T-helper 2 cell treated with Interferon-gamma antibody and Interleukin-4, amounts not matched to agents 5 μg/mL and 100 μg/mL, for 36 hours (primary cell): Measurements from ENCODE around the gene PCSK6.

Experiments
- DNase-seq: peaks from one replicate; pipeline ENCODE4 v3.0.0; 2021; ENCODE audit warnings: low spot score
- H3K27ac Mint-ChIP-seq: one replicate; pipeline ENCODE4 v1.8.0; 2021; ENCODE audit warnings: mild to moderate bottlenecking, mixed read lengths
- H3K27me3 Mint-ChIP-seq: one replicate; pipeline ENCODE4 v1.8.0; 2021; ENCODE audit warnings: low read depth, mixed read lengths
- H3K36me3 Mint-ChIP-seq: one replicate; pipeline ENCODE4 v1.8.0; 2021; ENCODE audit warnings: low read depth, mixed read lengths
- H3K4me1 Mint-ChIP-seq: one replicate; pipeline ENCODE4 v1.8.0; 2021; ENCODE audit warnings: low read depth, mixed read lengths
- H3K4me3 Mint-ChIP-seq: one replicate; pipeline ENCODE4 v1.8.0; 2022; ENCODE audit warnings: mild to moderate bottlenecking, moderate library complexity, mixed read lengths
- H3K9me3 Mint-ChIP-seq: one replicate; pipeline ENCODE4 v1.8.0; 2021; ENCODE audit warnings: mixed read lengths

The PCSK6 gene

GRCh38 chr15:101439285-101439919 is 50.1 kb downstream of the PCSK6 start:
- Mint-ChIP-seq H3K36me3 (no peaks in the 10 kb centered on the region), H3K27ac (no peak overlapping the region), H3K27me3 (peaks cover 8% of the 10 kb centered on the region), H3K9me3 (no peaks in the 10 kb centered on the region), H3K4me3 (no peak overlapping the region), H3K4me1 (peaks cover 4% of the 10 kb centered on the region)
- DNase-seq = no peak

GRCh38 chr15:101438482-101439284 is 50.8 kb downstream of the PCSK6 start:
- peaks cover 8% of the 10 kb centered on the region for H3K27me3 Mint-ChIP-seq
- no peak for DNase-seq
- no peaks in the 10 kb centered on the region for H3K9me3 Mint-ChIP-seq
- H3K4me3 Mint-ChIP-seq = no peak overlapping the region
- no peaks in the 10 kb centered on the region for H3K36me3 Mint-ChIP-seq
- peaks cover 4% of the 10 kb centered on the region for H3K4me1 Mint-ChIP-seq
- H3K27ac Mint-ChIP-seq = no peak overlapping the region

- Mint-ChIP-seq H3K27me3 (peaks cover 6% of the 10 kb centered on the region), H3K27ac (no peak overlapping the region), H3K9me3 (no peaks in the 10 kb centered on the region), H3K36me3 (no peaks in the 10 kb centered on the region), H3K4me1 (peaks cover 4% of the 10 kb centered on the region), H3K4me3 (no peak overlapping the region)
- no peak for DNase-seq
Measured at GRCh38 chr15:101437618-101438481, 51.7 kb downstream of the PCSK6 start.

- Mint-ChIP-seq H3K4me3 (no peak overlapping the region), H3K27ac (no peak overlapping the region), H3K27me3 (peaks cover 6% of the 10 kb centered on the region), H3K36me3 (no peaks in the 10 kb centered on the region), H3K9me3 (no peaks in the 10 kb centered on the region), H3K4me1 (peaks cover 3% of the 10 kb centered on the region)
- DNase-seq = no peak
Measured at GRCh38 chr15:101437209-101437608, 52.3 kb downstream of the PCSK6 start.

GRCh38 chr15:101436526-101436925 is 53.0 kb downstream of the PCSK6 start:
- H3K27me3 Mint-ChIP-seq = peaks cover 6% of the 10 kb centered on the region
- no peak overlapping the region for H3K4me3 Mint-ChIP-seq
- H3K9me3 Mint-ChIP-seq = no peaks in the 10 kb centered on the region

GRCh38 chr15:101435761-101436160 is 53.7 kb downstream of the PCSK6 start:
- H3K4me3 Mint-ChIP-seq = no peak overlapping the region
- H3K9me3 Mint-ChIP-seq = no peaks in the 10 kb centered on the region
- no peak for DNase-seq
- H3K4me1 Mint-ChIP-seq = no peaks in the 10 kb centered on the region
- no peaks in the 10 kb centered on the region for H3K36me3 Mint-ChIP-seq
- no peak overlapping the region for H3K27ac Mint-ChIP-seq
- peaks cover 4% of the 10 kb centered on the region for H3K27me3 Mint-ChIP-seq

More at GRCh38 chr15:101436526-101436925, 53.0 kb downstream of the PCSK6 start:
- Mint-ChIP-seq H3K36me3 (no peaks in the 10 kb centered on the region), H3K4me1 (peaks cover under 1% of the 10 kb centered on the region), H3K27ac (no peak overlapping the region)
- DNase-seq = no peak

- Mint-ChIP-seq H3K4me3 (no peak overlapping the region), H3K9me3 (no peaks in the 10 kb centered on the region), H3K4me1 (no peaks in the 10 kb centered on the region), H3K27me3 (peaks cover 2% of the 10 kb centered on the region), H3K27ac (no peak overlapping the region), H3K36me3 (no peaks in the 10 kb centered on the region)
- no peak for DNase-seq
Measured at GRCh38 chr15:101434032-101434920, 55.2 kb downstream of the PCSK6 start.

- no peaks in the 10 kb centered on the region for H3K4me1 Mint-ChIP-seq
- H3K9me3 Mint-ChIP-seq = no peaks in the 10 kb centered on the region
- H3K36me3 Mint-ChIP-seq = no peaks in the 10 kb centered on the region
- no peak overlapping the region for H3K4me3 Mint-ChIP-seq
- H3K27ac Mint-ChIP-seq = no peak overlapping the region
- H3K27me3 Mint-ChIP-seq = no peaks in the 10 kb centered on the region
- DNase-seq = no peak
Measured at GRCh38 chr15:101433396-101433795, 56.1 kb downstream of the PCSK6 start.

- Mint-ChIP-seq H3K9me3 (no peaks in the 10 kb centered on the region), H3K36me3 (no peaks in the 10 kb centered on the region), H3K27me3 (no peaks in the 10 kb centered on the region), H3K4me3 (no peak overlapping the region), H3K27ac (no peak overlapping the region), H3K4me1 (no peaks in the 10 kb centered on the region)
- no peak for DNase-seq
Measured at GRCh38 chr15:101432982-101433381, 56.5 kb downstream of the PCSK6 start.

- Mint-ChIP-seq H3K9me3 (no peaks in the 10 kb centered on the region), H3K4me1 (no peaks in the 10 kb centered on the region), H3K36me3 (no peaks in the 10 kb centered on the region), H3K27ac (no peak overlapping the region), H3K4me3 (no peak overlapping the region), H3K27me3 (no peaks in the 10 kb centered on the region)
- no peak for DNase-seq
Measured at GRCh38 chr15:101431748-101432147, 57.8 kb downstream of the PCSK6 start.

GRCh38 chr15:101431301-101431700 is 58.2 kb downstream of the PCSK6 start:
- no peaks in the 10 kb centered on the region for H3K9me3 Mint-ChIP-seq
- H3K27me3 Mint-ChIP-seq = no peaks in the 10 kb centered on the region
- no peaks in the 10 kb centered on the region for H3K4me1 Mint-ChIP-seq
- no peak overlapping the region for H3K27ac Mint-ChIP-seq
- DNase-seq = no peak
- no peaks in the 10 kb centered on the region for H3K36me3 Mint-ChIP-seq
- no peak overlapping the region for H3K4me3 Mint-ChIP-seq

GRCh38 chr15:101429646-101430045 is 59.9 kb downstream of the PCSK6 start:
- Mint-ChIP-seq H3K9me3 (no peaks in the 10 kb centered on the region), H3K4me1 (no peaks in the 10 kb centered on the region), H3K27ac (no peak overlapping the region), H3K4me3 (no peak overlapping the region), H3K36me3 (no peaks in the 10 kb centered on the region), H3K27me3 (no peaks in the 10 kb centered on the region)
- DNase-seq = no peak

- Mint-ChIP-seq H3K4me3 (no peak overlapping the region), H3K36me3 (no peaks in the 10 kb centered on the region), H3K9me3 (no peaks in the 10 kb centered on the region), H3K27ac (no peak overlapping the region), H3K4me1 (no peaks in the 10 kb centered on the region), H3K27me3 (no peaks in the 10 kb centered on the region)
- DNase-seq = no peak
Measured at GRCh38 chr15:101429191-101429590, 60.3 kb downstream of the PCSK6 start.
